ENCODE results near the gene SMIM8. TPM values are rescaled to one million over a fixed set of nuclear protein-coding genes. Genes with fewer than 3 reads are reported as not detected.

Gene SMIM8
- polyA plus RNA-seq, 1 donor from 2014 or later = 30.6 TPM

GRCh38 chr6:87341158-87341557 lies 18.8 kb downstream of the SMIM8 start:
- Histone ChIP-seq H3K27me3 (ENCODE audit: insufficient read depth, low read depth, low read length) (no peaks in the 10 kb centered on the region), H3K36me3 (ENCODE audit: insufficient read depth, low read length) (no peaks in the 10 kb centered on the region), H3K9ac (ENCODE audit: low read length) (no peak overlapping the region), H3K4me3 (ENCODE audit: low read length) (no peak overlapping the region), H3F3A (ENCODE audit: insufficient read depth, low read length, poor library complexity, severe bottlenecking) (no peaks in the 10 kb centered on the region), H3K9me2 (ENCODE audit: insufficient read depth, low read length) (no peaks in the 10 kb centered on the region), H3K4me2 (ENCODE audit: low read length) (no peak overlapping the region), H4K20me1 (ENCODE audit: insufficient read depth) (no peaks in the 10 kb centered on the region), H3K27ac (ENCODE audit: low read length) (no peak overlapping the region), H3K79me2 (replicated peaks; ENCODE audit: insufficient read depth, low read length) (peaks cover 8% of the 10 kb centered on the region), H3K9me3 (ENCODE audit: low read length) (no peaks in the 10 kb centered on the region), H2AFZ (ENCODE audit: low read depth, low read length) (no peak overlapping the region)
- TF ChIP-seq MXI1 (conservative IDR thresholded peaks at IDR 0.05; ENCODE audit: poor library complexity, severe bottlenecking) = no peak
- TF ChIP-seq CTCF (IDR thresholded peaks at IDR 0.05; ENCODE audit: poor library complexity, severe bottlenecking) = no peak
- TF ChIP-seq RAD21 (conservative IDR thresholded peaks at IDR 0.05) = no peak
- no peak for TF ChIP-seq SMC3 (conservative IDR thresholded peaks at IDR 0.05; ENCODE audit: poor library complexity)
- TF ChIP-seq REST (IDR thresholded peaks at IDR 0.05; ENCODE audit: borderline replicate concordance) = no peak
- TF ChIP-seq POLR2AphosphoS5 (IDR thresholded peaks at IDR 0.05) = no peak
- no peak for TF ChIP-seq TAF1 (IDR thresholded peaks at IDR 0.05; ENCODE audit: low read depth)
- TF ChIP-seq EP300 (conservative IDR thresholded peaks at IDR 0.05; ENCODE audit: poor library complexity, severe bottlenecking) = no peak
- TF ChIP-seq EZH2 (IDR thresholded peaks at IDR 0.05; ENCODE audit: borderline replicate concordance, insufficient read depth, low read length, poor library complexity, severe bottlenecking) = no peak

GRCh38 chr6:87341899-87342298 lies 19.5 kb downstream of the SMIM8 start:
- H3K36me3 ChIP-seq (ENCODE audit: insufficient read depth, low read length) = no peaks in the 10 kb centered on the region
- peaks cover 7% of the 10 kb centered on the region for H3K79me2 ChIP-seq (replicated peaks; ENCODE audit: insufficient read depth, low read length)
- H3K9me3 ChIP-seq (ENCODE audit: low read length) = no peaks in the 10 kb centered on the region
- H2AFZ ChIP-seq (ENCODE audit: low read depth, low read length) = no peak overlapping the region
- no peaks in the 10 kb centered on the region for H4K20me1 ChIP-seq (ENCODE audit: insufficient read depth)
- no peaks in the 10 kb centered on the region for H3K27me3 ChIP-seq (ENCODE audit: insufficient read depth, low read depth, low read length)
- TF ChIP-seq RAD21 (conservative IDR thresholded peaks at IDR 0.05) = no peak
- no peak for TF ChIP-seq SMC3 (conservative IDR thresholded peaks at IDR 0.05; ENCODE audit: poor library complexity)
- TF ChIP-seq TAF1 (IDR thresholded peaks at IDR 0.05; ENCODE audit: low read depth) = no peak
- no peak for TF ChIP-seq EZH2 (IDR thresholded peaks at IDR 0.05; ENCODE audit: borderline replicate concordance, insufficient read depth, low read length, poor library complexity, severe bottlenecking)
- TF ChIP-seq CTCF (IDR thresholded peaks at IDR 0.05; ENCODE audit: poor library complexity, severe bottlenecking) = no peak
- TF ChIP-seq MXI1 (conservative IDR thresholded peaks at IDR 0.05; ENCODE audit: poor library complexity, severe bottlenecking) = no peak
- no peak for TF ChIP-seq REST (IDR thresholded peaks at IDR 0.05; ENCODE audit: borderline replicate concordance)
- TF ChIP-seq EP300 (conservative IDR thresholded peaks at IDR 0.05; ENCODE audit: poor library complexity, severe bottlenecking) = no peak
- no peak overlapping the region for H3K4me3 ChIP-seq (ENCODE audit: low read length)
- no peak overlapping the region for H3K27ac ChIP-seq (ENCODE audit: low read length)
- no peaks in the 10 kb centered on the region for H3K9me2 ChIP-seq (ENCODE audit: insufficient read depth, low read length)
- no peaks in the 10 kb centered on the region for H3F3A ChIP-seq (ENCODE audit: insufficient read depth, low read length, poor library complexity, severe bottlenecking)
- H3K4me2 ChIP-seq (ENCODE audit: low read length) = no peak overlapping the region
- H3K9ac ChIP-seq (ENCODE audit: low read length) = no peak overlapping the region

All from neural cell (in vitro differentiated cells).